Measurements from ENCODE around the gene QRFP.

Gene QRFP

GRCh38 chr9:130846487-130847305, 49.9 kb downstream of the QRFP start:
- no peak for DNase-seq

DNA sequence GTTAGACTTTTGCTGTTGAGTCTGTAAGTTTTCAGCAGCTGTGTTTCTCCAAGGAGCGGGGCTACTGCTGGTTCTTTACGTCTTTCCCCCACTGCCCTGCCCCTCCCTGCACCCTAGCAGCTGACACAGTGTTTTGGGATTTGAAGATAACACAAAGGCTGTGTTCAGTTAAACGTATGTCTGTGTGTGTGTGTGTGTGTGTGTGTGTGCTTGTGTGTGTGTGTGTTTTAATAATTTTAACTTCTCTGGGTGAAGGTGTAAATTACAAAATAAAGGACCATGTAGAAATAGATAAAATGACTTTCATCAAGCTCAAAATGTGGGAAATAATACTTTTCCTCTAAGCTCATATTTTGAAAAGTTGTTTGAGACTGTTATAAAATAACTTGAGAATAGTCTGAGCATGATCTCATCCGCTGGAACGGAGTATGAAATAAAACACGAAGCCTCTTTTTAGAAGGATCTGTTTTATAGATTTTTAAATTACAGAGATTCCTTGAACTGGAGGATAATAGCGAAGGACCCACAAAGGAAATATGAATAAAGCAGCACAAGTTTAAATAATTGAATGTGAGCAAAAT, 50.6 kb downstream of the QRFP start:
- DNase-seq: no peak

GRCh38 chr9:130845254-130845653, 51.4 kb downstream of the QRFP start:
- DNase-seq: no peak

DNA sequence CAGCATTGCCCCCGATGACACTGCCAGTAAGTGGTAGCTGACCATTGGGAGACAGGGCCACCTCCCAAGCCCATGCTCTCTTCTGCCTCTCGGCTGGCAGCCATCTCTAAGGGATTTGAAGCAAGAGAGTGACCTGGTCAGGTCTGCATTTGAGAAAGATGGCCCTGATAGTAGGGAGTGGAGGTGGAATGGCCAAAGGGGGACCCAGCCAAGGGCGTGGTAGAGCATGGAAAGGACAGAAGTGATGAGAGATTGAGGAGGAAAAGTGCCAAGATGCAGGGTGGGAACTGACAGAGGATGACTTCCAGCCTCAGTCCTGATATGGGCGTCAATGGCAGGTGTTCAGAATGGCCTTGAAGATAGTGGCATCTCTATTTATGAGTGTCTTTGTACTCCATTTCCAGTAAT, 52.6 kb downstream of the QRFP start:
- DNase-seq: no peak

- DNase-seq: no peak
Measured at GRCh38 chr9:130843049-130843908, 53.3 kb downstream of the QRFP start.

Measured in SIG-M5 (cell line).